Measurements from ENCODE around the gene SPI1.

- TF ChIP-seq CTCF (IDR thresholded peaks at IDR 0.05) (no peak), POLR2A (IDR thresholded peaks at IDR 0.05) (no peak), POLR2AphosphoS5 (IDR thresholded peaks at IDR 0.05; ENCODE audit: insufficient read depth in 1 of 2, low read depth in 1 of 2) (no peak)
Measured at GRCh38 chr11:47425611-47426010, 47.3 kb upstream of the SPI1 start.

Data from vagina (tissue), 2 donors.